ENCODE measurements around the gene EMC9.

EMC9 gene

GRCh38 chr14:24114532-24115421, 26.6 kb downstream of the EMC9 start, which contains the start of the genes DCAF11 and NRL:
DCAF11 (plus strand) TSS chr14:24114777; CDS start chr14:24115595, 818 bp downstream.
NRL (minus strand) TSS chr14:24114949; CDS start chr14:24082848, 32,101 bp downstream.
- H3K4me3 ChIP-seq (ENCODE audit: low read length) = peak within 1 kb of the TSS; percentile 90
- no peak for TF ChIP-seq CTCF (conservative IDR thresholded peaks at IDR 0.05; ENCODE audit: low read length)
- DNase-seq (ENCODE audit: low read depth) = peak; percentile 100

- TF ChIP-seq CTCF (conservative IDR thresholded peaks at IDR 0.05; ENCODE audit: low read length) = no peak
- H3K4me3 ChIP-seq (ENCODE audit: low read length) = peak overlapping the region; percentile 90
- peak; percentile 89 for DNase-seq (ENCODE audit: low read depth)
Measured at GRCh38 chr14:24113801-24114531, 27.4 kb downstream of the EMC9 start.

GRCh38 chr14:24113379-24113800, 28.0 kb downstream of the EMC9 start:
- DNase-seq (ENCODE audit: low read depth) = no peak
- TF ChIP-seq CTCF (conservative IDR thresholded peaks at IDR 0.05; ENCODE audit: low read length) = no peak
- peak overlapping the region; percentile 90 for H3K4me3 ChIP-seq (ENCODE audit: low read length)

- DNase-seq (ENCODE audit: low read depth) = no peak
- no peak for TF ChIP-seq CTCF (conservative IDR thresholded peaks at IDR 0.05; ENCODE audit: low read length)
- H3K4me3 ChIP-seq (ENCODE audit: low read length) = no peak overlapping the region
Measured at GRCh38 chr14:24110523-24110922, 30.9 kb downstream of the EMC9 start.

- no peak for TF ChIP-seq CTCF (conservative IDR thresholded peaks at IDR 0.05; ENCODE audit: low read length)
Measured at GRCh38 chr14:24110060-24110459, 31.3 kb downstream of the EMC9 start.

GRCh38 chr14:24108336-24108874, 33.0 kb downstream of the EMC9 start:
- H3K4me3 ChIP-seq (ENCODE audit: low read length) = no peak overlapping the region
- no peak for TF ChIP-seq CTCF (conservative IDR thresholded peaks at IDR 0.05; ENCODE audit: low read length)
- DNase-seq (ENCODE audit: low read depth) = no peak

More at GRCh38 chr14:24110060-24110459, 31.3 kb downstream of the EMC9 start:
- DNase-seq (ENCODE audit: low read depth) = no peak
- H3K4me3 ChIP-seq (ENCODE audit: low read length) = no peak overlapping the region
